ENCODE measurements around the gene CSTF2T.

The CSTF2T gene

GRCh38 chr10:51707821-51708424, 8.5 kb upstream of the CSTF2T start:
- TF ChIP-seq CTCF (IDR thresholded peaks at IDR 0.05; ENCODE audit: insufficient read depth, missing control alignments) = no peak
- FAIRE-seq = no peak

GRCh38 chr10:51707392-51707791, 8.0 kb upstream of the CSTF2T start:
- DNase-seq (ENCODE audit: insufficient read length, low spot score) (no peak), FAIRE-seq (no peak)
- no peak for TF ChIP-seq CTCF (IDR thresholded peaks at IDR 0.05; ENCODE audit: insufficient read depth, missing control alignments)

More at GRCh38 chr10:51707821-51708424, 8.5 kb upstream of the CSTF2T start:
- no peak for DNase-seq (ENCODE audit: insufficient read length, low spot score)

DNA sequence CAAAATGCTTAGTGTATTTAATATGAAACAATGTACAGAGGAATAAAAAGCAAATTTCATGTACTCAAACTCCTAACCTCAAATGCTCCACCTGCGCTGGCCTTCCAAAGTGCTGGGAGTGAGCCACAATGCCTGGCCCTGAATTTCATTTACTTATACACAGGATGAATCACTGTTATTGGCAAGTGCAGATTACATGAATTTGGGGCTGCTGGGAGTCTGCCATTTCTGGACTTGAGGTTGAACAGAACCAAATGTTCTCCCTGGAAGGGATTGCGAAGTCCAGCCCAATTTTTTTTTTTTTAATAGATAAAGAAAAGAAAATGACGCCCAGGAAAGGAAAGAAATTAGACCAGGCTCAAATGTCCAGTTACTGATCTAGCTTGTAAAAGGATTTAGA, 6.8 kb upstream of the CSTF2T start:
- no peak for TF ChIP-seq CTCF (IDR thresholded peaks at IDR 0.05; ENCODE audit: insufficient read depth, missing control alignments)
- DNase-seq (ENCODE audit: insufficient read length, low spot score) (no peak), FAIRE-seq (no peak)

DNA sequence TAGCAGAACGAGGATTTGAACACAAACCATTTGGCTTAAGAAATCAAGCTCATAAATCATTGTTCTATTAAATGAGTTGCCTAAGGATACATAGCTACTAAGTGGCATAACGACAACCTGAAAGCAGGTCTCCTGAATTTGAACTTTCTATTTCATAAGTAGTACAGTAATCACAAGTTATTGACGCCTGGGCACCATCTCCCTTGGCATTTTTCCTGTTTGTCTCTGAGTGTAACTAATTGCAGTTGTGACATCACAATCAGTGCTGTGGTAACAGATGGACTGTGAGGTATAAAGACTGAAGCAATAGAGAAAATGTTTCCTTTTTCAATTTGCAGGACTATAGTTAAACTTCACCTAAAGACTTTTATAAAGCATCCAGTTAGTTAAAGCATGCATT, 6.4 kb upstream of the CSTF2T start:
- no peak for DNase-seq (ENCODE audit: insufficient read length, low spot score)
- TF ChIP-seq CTCF (IDR thresholded peaks at IDR 0.05; ENCODE audit: insufficient read depth, missing control alignments) = no peak
- FAIRE-seq = no peak

GRCh38 chr10:51700228-51700817, 928 bp upstream of the CSTF2T start:
- TF ChIP-seq CTCF (IDR thresholded peaks at IDR 0.05; ENCODE audit: insufficient read depth, missing control alignments) = no peak
- DNase-seq (ENCODE audit: insufficient read length, low spot score) (no peak), FAIRE-seq (no peak)

- no peak for TF ChIP-seq CTCF (IDR thresholded peaks at IDR 0.05; ENCODE audit: insufficient read depth, missing control alignments)
- DNase-seq (ENCODE audit: insufficient read length, low spot score) (no peak), FAIRE-seq (no peak)
Measured at GRCh38 chr10:51699145-51699474, 285 bp downstream of the CSTF2T start.

GRCh38 chr10:51698473-51699063, 827 bp downstream of the CSTF2T start:
- DNase-seq (ENCODE audit: insufficient read length, low spot score) = no peak
- TF ChIP-seq CTCF (IDR thresholded peaks at IDR 0.05; ENCODE audit: insufficient read depth, missing control alignments) = no peak
- no peak for FAIRE-seq
